ENCODE measurements around the gene TTLL10. TPM values are rescaled to one million over a fixed set of nuclear protein-coding genes. Genes with fewer than 3 reads are reported as not detected.

The TTLL10 gene
- total RNA-seq, 4 donors from 2014 or later = 0.23 TPM; not detected in 3

GRCh38 chr1:1234180-1234808 lies 60.6 kb downstream of the TTLL10 start:
- H3K27me3 ChIP-seq = peaks cover 22% of the 10 kb centered on the region
- peaks cover 0 to 25% of the 10 kb centered on the region in 2 donors for H3K36me3 ChIP-seq
- no peak overlapping the region for H3K27ac ChIP-seq
- no peak overlapping the region for H3K4me3 ChIP-seq
- H3K4me1 ChIP-seq = peaks cover 0 to 53% (median 30%) of the 10 kb centered on the region in 3 donors
- peaks cover 0 to 4% (median 0%) of the 10 kb centered on the region in 3 donors for H3K9me3 ChIP-seq
- WGBS, 2 donors (ENCODE audit: low coverage in 1 of 2) = 80 to 97% methylated on average over 3 to 6 of the region's 28 CpGs
- ATAC-seq = no peak
- TF ChIP-seq EP300 (IDR thresholded peaks at IDR 0.05) (no peak), POLR2A (IDR thresholded peaks at IDR 0.05) (no peak), POLR2AphosphoS5 (IDR thresholded peaks at IDR 0.05) (no peak)
- TF ChIP-seq, protein P1, sequence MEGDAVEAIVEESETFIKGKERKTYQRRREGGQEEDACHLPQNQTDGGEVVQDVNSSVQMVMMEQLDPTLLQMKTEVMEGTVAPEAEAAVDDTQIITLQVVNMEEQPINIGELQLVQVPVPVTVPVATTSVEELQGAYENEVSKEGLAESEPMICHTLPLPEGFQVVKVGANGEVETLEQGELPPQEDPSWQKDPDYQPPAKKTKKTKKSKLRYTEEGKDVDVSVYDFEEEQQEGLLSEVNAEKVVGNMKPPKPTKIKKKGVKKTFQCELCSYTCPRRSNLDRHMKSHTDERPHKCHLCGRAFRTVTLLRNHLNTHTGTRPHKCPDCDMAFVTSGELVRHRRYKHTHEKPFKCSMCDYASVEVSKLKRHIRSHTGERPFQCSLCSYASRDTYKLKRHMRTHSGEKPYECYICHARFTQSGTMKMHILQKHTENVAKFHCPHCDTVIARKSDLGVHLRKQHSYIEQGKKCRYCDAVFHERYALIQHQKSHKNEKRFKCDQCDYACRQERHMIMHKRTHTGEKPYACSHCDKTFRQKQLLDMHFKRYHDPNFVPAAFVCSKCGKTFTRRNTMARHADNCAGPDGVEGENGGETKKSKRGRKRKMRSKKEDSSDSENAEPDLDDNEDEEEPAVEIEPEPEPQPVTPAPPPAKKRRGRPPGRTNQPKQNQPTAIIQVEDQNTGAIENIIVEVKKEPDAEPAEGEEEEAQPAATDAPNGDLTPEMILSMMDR (IDR thresholded peaks at IDR 0.05) = no peak

DNA sequence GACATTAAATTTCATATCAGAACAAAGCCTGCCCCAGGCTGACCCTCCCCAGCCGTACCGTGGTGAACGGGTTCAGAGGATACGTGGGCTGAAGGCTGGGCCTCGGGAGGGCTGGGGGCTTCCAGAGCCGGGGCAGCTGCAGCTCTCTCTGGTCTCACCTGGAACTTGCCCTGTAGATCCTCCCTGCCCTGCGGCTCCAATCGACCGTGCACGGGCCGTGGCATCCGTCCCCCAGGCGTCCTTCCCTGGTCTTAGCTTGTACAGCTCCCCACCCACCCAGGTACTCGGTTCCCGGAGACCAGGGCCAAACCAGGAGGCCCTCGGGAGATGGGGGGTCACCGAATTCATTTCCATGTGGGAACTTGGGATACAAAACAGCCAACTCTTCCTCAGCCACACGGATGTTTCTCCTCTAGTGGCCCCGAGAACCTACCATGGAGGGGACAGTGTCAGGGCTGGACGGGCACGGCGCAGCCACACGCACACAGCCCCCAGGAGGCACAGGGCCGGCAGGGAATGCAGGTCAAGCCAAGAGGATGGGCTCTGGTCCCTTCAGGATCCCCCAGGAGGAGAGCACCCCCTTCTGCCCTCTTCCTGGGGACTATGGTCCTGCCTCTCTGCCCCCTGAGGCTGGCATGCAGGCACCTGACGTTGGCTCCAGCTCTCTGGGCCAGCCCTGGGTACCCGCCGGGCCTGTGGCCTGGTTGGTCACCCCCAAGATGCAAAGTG lies 61.5 kb downstream of the TTLL10 start:
- TF ChIP-seq POLR2AphosphoS5 (IDR thresholded peaks at IDR 0.05) = no peak
- no peak for TF ChIP-seq EP300 (IDR thresholded peaks at IDR 0.05)
- no peak for TF ChIP-seq POLR2A (IDR thresholded peaks at IDR 0.05)
- TF ChIP-seq, protein P1 (IDR thresholded peaks at IDR 0.05) = no peak
- ATAC-seq = no peak
- H3K27me3 ChIP-seq = peaks cover 31% of the 10 kb centered on the region
- H3K4me1 ChIP-seq = peaks cover 0 to 44% (median 22%) of the 10 kb centered on the region in 3 donors
- H3K4me3 ChIP-seq = no peak overlapping the region
- 80 to 100% methylated on average over 1 to 3 of the region's 27 CpGs for WGBS, 2 donors (ENCODE audit: low coverage in 1 of 2)
- H3K9me3 ChIP-seq = peaks cover 0 to 4% (median 0%) of the 10 kb centered on the region in 3 donors
- peaks cover 0 to 20% of the 10 kb centered on the region in 2 donors for H3K36me3 ChIP-seq
- H3K27ac ChIP-seq = no peak overlapping the region

DNA sequence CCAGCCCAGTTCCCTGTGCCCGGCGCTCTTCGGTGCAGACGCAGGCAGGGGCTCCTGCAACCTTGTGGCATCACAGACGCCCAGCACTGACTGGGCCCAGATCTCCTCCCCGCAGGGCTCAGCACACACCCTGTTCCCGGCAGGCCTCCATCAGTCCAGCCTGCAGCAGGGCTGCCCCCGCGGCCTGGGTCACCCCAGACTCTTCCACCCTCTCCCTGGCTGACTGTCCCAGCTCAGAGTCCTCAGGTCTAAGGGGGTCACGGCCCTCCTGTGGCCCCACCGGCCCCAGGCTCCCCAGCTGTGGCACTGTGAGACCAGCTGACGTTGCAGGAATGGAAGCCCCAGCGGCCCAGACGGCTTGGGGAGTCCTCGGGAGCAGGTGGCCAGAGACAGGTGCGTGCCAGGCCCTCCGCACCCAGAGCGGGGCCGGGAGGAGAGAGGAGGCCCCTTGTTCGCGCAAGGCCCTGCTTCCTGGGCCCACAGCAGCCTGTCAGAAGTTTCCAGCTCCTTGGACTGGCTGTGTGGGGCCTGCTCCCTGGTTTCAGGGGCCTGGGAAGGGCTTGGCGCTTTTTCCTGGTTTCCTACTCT lies 62.6 kb downstream of the TTLL10 start:
- H3K27ac ChIP-seq = no peak overlapping the region
- no peak for ATAC-seq
- H3K27me3 ChIP-seq = peaks cover 42% of the 10 kb centered on the region
- H3K9me3 ChIP-seq = peaks cover 0 to 4% (median 0%) of the 10 kb centered on the region in 3 donors
- H3K36me3 ChIP-seq = peaks cover 0 to 20% of the 10 kb centered on the region in 2 donors
- no peak overlapping the region for H3K4me3 ChIP-seq
- TF ChIP-seq POLR2A (IDR thresholded peaks at IDR 0.05) = no peak
- no peak for TF ChIP-seq EP300 (IDR thresholded peaks at IDR 0.05)
- TF ChIP-seq, protein P1 (IDR thresholded peaks at IDR 0.05) = no peak
- WGBS, 2 donors (ENCODE audit: low coverage in 1 of 2) = 76% methylated on average over 9 of the region's 22 CpGs; no CpG with 5 or more reads in 1 of the 2 donors
- peaks cover 0 to 35% (median 15%) of the 10 kb centered on the region in 3 donors for H3K4me1 ChIP-seq

DNA sequence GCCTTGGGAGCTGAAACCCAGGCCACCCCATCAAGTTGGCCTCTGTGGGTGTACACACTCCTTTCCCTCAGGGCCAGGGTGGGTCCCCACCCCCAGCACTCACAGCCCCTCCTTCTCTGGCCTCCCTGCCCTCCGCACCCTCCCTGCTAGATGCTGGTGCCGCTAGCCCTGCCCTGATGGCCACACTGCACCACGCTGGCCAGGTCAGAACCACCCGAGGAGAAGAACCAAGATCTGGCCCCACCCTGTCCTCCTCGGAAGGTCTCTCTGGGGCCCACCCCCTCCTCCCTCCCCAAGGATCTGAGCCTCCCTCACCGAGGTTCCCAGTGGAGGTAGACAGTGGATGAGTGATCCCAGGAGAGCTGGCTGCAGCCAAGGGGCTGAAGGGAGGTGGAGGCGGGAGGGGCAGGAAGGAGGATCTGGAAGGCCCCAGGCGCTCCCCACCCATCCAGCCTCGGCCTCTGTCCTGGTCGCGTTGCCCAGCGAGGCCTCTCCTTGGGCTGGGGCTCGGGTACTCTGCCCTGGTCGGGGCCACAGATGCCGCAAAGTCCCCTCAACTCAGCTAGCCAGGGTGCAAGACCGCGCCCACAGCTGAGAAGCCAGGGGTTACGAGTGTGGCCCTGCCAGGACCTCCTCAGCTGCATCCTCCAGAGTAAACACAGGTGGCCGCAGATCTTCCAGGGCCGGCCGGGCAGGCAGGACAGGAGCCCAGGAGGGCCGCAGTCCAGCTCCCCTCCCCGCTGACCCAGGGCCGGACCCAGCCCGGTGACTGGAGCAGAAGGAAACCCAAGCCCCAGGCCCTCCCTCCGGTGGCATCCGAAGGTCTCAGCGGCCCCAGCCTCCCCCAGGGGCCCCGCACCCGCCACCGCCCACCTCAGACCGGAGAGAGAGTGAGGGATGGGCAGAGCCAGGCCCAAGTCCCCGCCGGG lies 63.5 kb downstream of the TTLL10 start:
- no peak overlapping the region for H3K4me3 ChIP-seq
- no peak for TF ChIP-seq EP300 (IDR thresholded peaks at IDR 0.05)
- TF ChIP-seq, protein P1 (IDR thresholded peaks at IDR 0.05) = no peak
- no peak for TF ChIP-seq POLR2A (IDR thresholded peaks at IDR 0.05)
- TF ChIP-seq POLR2AphosphoS5 (IDR thresholded peaks at IDR 0.05) = no peak
- peaks cover 50% of the 10 kb centered on the region for H3K27me3 ChIP-seq
- H3K27ac ChIP-seq = no peak overlapping the region
- H3K36me3 ChIP-seq = peaks cover 0 to 24% of the 10 kb centered on the region in 2 donors
- H3K9me3 ChIP-seq = peaks cover 0 to 4% (median 0%) of the 10 kb centered on the region in 3 donors
- no peak for ATAC-seq
- peaks cover 0 to 35% (median 15%) of the 10 kb centered on the region in 3 donors for H3K4me1 ChIP-seq
- WGBS, 2 donors (ENCODE audit: low coverage in 1 of 2) = 0% methylated on average over 1 of the region's 34 CpGs; no CpG with 5 or more reads in 1 of the 2 donors

Data from gastroesophageal sphincter (tissue), 4 donors.